GM19099 (cell line): ENCODE measurements around the gene TRABD2B.

Experiments
- POLR2A ChIP-seq: IDR thresholded peaks from 3 replicates; pipeline ENCODE4 v1.6.1; 2011; ENCODE audit warnings: low read depth; ENCODE audit not compliant: insufficient read length; ENCODE audit errors: extremely low read depth

Gene TRABD2B

GRCh38 chr1:47997289-47998200 is at the start of gene TRABD2B:
Gene TRABD2B (minus strand): TSS chr1:47997385.
- TF ChIP-seq POLR2A = no peak

GRCh38 chr1:48044311-48044710 is 47.1 kb upstream of the TRABD2B start:
- TF ChIP-seq POLR2A = no peak

GRCh38 chr1:48043622-48044021 is 46.4 kb upstream of the TRABD2B start:
- no peak for TF ChIP-seq POLR2A

DNA sequence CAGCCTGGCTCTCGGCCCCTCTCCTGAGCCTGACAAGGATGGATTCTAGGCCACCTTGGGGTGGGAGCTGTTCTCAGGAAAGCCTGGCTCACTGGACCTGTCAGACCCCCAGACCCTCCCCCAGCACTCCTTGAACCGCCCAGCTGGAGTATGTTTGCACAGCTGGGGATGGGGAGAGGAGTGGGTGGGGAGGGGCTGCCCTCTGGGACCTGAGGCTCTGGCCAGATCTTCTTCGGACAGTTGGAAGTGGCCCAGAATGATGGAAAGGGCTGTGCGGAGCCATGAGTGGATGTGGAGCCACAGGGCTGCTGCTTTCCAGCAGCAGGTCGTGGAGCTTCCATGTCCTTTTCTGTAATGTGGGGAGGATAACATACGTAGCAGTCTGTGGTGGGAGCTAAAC is 43.0 kb upstream of the TRABD2B start:
- TF ChIP-seq POLR2A = no peak

- no peak for TF ChIP-seq POLR2A
These were observed 42.2 kb upstream of the TRABD2B start for GRCh38 chr1:48039088-48040054.

DNA sequence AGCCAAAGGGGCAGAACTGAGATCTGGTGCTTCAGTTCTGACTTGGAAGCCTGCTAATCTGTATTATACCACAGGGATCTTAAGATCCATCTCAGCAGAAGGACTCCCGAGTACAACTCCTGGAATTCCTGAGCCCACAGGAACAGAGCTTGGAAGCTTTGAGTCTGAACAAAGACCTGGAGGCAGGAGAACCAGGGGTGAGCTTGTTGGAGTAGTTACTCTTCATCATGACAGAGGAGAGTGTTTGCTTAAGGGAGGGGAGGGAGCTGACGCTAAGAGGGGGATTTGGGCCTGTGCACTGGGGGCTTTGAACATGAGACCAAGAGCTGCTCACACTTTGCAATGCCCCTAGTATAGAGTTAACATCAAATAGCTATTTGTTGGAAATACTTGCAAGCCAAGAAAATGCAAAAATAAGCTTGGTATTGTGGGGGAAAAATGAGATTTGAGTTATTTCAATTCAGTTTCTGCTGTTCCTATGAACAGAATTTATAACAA is 41.1 kb upstream of the TRABD2B start:
- no peak for TF ChIP-seq POLR2A

DNA sequence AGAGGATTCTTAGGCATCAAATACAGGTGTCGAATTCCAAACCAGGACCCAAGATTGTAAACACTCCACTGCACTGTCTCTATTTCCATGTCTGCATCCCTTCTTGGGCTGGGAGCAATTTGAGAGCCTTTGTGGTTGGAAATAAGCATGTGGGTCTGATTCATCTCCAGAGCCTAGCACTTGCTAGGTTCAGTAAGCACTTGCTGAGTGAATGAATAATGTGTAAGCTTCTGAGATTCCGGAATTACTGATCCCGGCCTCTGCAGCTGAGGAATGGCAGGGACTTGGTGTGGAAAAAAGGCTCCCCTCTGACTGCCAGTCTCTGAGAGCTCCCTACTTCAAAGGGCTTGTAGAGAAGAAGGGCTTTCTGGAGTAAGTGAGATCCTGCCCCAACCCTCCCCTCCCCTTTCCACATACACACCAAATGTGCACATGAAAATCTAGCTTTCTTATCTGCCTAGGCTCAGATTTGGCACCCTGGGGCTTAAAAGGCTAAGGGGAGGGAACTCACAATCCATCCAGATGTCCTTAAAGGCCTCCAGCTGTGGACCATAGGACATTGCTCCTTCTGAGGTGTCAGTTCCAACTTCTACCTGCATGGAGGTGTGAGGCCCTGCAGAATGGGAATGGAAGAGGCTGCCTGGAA is 39.6 kb upstream of the TRABD2B start:
- no peak for TF ChIP-seq POLR2A

- no peak for TF ChIP-seq POLR2A
These were observed 38.4 kb upstream of the TRABD2B start for GRCh38 chr1:48035371-48036141.

GRCh38 chr1:48033495-48034045 is 36.4 kb upstream of the TRABD2B start:
- no peak for TF ChIP-seq POLR2A

- TF ChIP-seq POLR2A = no peak
These were observed 34.5 kb upstream of the TRABD2B start for GRCh38 chr1:48031676-48032075.

DNA sequence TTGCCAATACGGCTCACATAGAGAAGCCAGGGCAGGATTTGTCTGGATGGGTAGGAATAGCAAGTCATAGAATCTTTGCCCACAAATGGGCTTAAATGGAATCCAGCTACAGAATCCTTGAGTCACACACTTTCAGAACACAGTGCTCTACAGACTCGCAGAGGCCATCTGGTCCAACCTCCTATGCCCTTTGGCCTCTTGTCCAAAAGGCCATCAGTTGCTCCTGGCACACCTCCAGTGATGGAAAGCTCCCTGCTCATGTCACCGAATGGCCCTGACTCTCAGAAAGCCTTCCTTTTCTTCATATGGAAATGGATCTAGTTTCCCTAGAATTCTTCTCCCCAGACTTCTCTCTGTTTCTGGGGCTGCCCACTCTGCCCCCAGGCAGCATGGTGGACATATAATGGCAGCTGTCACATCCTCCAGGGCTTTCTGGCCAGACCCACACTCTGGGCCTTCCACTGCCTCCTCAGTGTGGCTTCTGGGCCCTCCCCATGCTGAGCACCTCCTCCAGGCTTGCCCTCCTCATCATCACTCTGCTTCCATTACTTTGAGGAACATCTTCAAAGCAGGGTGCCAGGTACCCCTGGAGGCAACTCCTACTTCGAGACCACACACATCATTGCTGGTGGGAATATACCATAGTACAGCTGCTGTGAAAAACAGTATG is 33.6 kb upstream of the TRABD2B start:
- no peak for TF ChIP-seq POLR2A

GRCh38 chr1:48030211-48030610 is 33.0 kb upstream of the TRABD2B start:
- no peak for TF ChIP-seq POLR2A
